DND-41 (cell line): Measurements from ENCODE around the gene MBNL2.

Experiments
- ATAC-seq: fragments of 200-7000 bp; cut with Tn5 transposase; 3 replicates; pipeline ENCODE4 v1.9.1; 2021; ENCODE audit warnings: low read depth; ENCODE audit not compliant: insufficient read depth
- DNase-seq: peaks from one replicate; pipeline ENCODE4 v3.0.0-alpha.2; 2020
- H2AFZ ChIP-seq: 2 replicates; pipeline ENCODE4 v1.6.0; 2012; ENCODE audit warnings: low read depth, low read length
- H3K27ac ChIP-seq: 2 replicates; pipeline ENCODE4 v1.5.1; 2012; ENCODE audit warnings: low read length, inconsistent platforms
- H3K27me3 ChIP-seq: fragments of 200-600 bp; sonication (generic); 2 replicates; pipeline ENCODE4 v1.6.0; 2012; ENCODE audit warnings: low read length, mild to moderate bottlenecking, inconsistent platforms; ENCODE audit not compliant: insufficient read depth, poor library complexity
- H3K36me3 ChIP-seq: 2 replicates; pipeline ENCODE4 v1.5.1; 2012; ENCODE audit warnings: low read length, inconsistent platforms; ENCODE audit not compliant: insufficient read depth
- H3K4me1 ChIP-seq: 2 replicates; pipeline ENCODE4 v1.5.1; 2012; ENCODE audit warnings: mild to moderate bottlenecking, low read length; ENCODE audit not compliant: insufficient read depth
- H3K4me2 ChIP-seq: 2 replicates; pipeline ENCODE4 v1.6.0; 2012; ENCODE audit warnings: mild to moderate bottlenecking, moderate library complexity, low read length, inconsistent platforms; ENCODE audit not compliant: insufficient read depth
- H3K4me3 ChIP-seq, 2 experiments: fragments of 200-600 bp in 1 of 2; shearing (Covaris generic) in 1 of 2; 2 replicates each; pipeline ENCODE4 v1.5.1; 2012 to 2016; ENCODE audit warnings: inconsistent platforms in 2 of 2, low read length in 2 of 2, mild to moderate bottlenecking in 2 of 2, low read depth in 1 of 2, moderate library complexity in 1 of 2
- H3K79me2 ChIP-seq: 2 replicates; pipeline ENCODE4 v1.6.0; 2012; ENCODE audit warnings: low read length, inconsistent platforms; ENCODE audit not compliant: insufficient read depth
- H3K9ac ChIP-seq: 2 replicates; pipeline ENCODE4 v1.6.0; 2012; ENCODE audit warnings: low read depth, mild to moderate bottlenecking, inconsistent platforms, low read length, moderate library complexity
- H3K9me3 ChIP-seq: 2 replicates; pipeline ENCODE4 v1.5.1; 2012; ENCODE audit warnings: low read length, moderate library complexity, mild to moderate bottlenecking, inconsistent platforms; ENCODE audit not compliant: insufficient read depth, severe bottlenecking
- H4K20me1 ChIP-seq: 2 replicates; pipeline ENCODE4 v1.6.0; 2012; ENCODE audit warnings: low read length; ENCODE audit not compliant: insufficient read depth
- EZH2 ChIP-seq: IDR thresholded peaks from 3 replicates; pipeline ENCODE4 v1.6.1; 2012; ENCODE audit warnings: borderline replicate concordance, low read depth, mild to moderate bottlenecking, moderate library complexity, low read length, inconsistent platforms; ENCODE audit not compliant: severe bottlenecking
- TF ChIP-seq, protein P1 (sequence below): IDR thresholded peaks from 2 replicates; pipeline ENCODE4 v1.5.1; 2012; ENCODE audit warnings: borderline replicate concordance, low read length, moderate library complexity, mild to moderate bottlenecking; ENCODE audit not compliant: poor library complexity, severe bottlenecking; ENCODE audit errors: extremely low read depth

The MBNL2 gene

DNA sequence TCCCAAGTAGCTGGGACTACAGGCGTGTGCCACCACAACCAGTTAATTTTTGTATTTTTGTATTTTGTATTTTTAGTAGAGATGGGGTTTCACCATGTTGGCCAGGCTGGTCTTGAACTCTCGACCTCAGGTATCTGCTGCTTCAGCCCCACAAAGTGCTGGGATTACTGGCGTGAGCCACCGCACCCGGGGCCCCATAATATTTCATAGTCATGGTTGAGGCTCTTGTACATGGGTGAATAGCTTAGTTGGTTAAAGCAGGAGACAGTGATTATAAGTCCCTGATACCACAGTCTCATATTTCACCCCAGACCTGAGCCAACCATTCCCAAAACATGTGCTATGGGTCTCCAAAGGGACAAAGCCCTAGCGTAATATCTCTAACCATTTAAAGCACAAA, 26.1 kb downstream of the MBNL2 start:
- H3K79me2 ChIP-seq, result no peaks in the 10 kb centered on the region
- no peaks in the 10 kb centered on the region for H3K4me1 ChIP-seq

DNA sequence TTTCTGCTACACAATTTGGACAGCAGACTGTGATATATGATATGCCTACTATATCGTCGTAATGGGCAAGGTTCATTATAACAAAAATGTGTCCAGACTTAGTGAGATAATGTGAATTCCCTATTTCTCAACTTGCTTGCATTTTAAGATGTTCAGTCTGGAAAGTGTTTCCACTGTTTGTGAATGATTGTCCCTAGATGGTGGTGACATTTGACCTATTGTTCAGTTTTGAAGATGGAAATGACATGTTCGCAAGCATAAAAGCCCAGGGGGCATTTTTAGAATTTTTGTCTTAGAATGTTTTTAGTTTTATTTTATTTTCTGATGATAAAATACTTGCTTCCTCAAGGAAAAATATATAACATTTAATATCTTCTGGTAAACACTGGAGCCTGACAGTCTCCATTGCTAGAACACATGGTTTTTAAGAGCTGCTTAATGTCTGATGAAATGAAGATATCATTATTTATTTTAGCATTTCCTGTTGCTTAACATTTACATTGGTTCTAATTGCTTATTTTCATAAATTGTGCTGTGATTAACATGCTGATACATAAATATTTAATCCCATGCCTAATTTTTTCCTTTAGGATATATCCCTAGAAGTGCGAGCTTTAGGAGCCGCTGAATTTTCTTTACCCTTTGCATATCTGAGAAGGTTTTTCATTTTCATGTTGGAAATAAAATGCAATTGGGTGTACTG, 27.1 kb downstream of the MBNL2 start:
- no peaks in the 10 kb centered on the region for H4K20me1 ChIP-seq
- H3K9ac ChIP-seq, result no peak overlapping the region
- H3K9me3 ChIP-seq, result no peaks in the 10 kb centered on the region
- H3K27ac ChIP-seq, result no peak overlapping the region
- ATAC-seq (no peak), DNase-seq (no peak)
- no peaks in the 10 kb centered on the region for H3K79me2 ChIP-seq
- H3K4me1 ChIP-seq, result no peaks in the 10 kb centered on the region
- H2AFZ ChIP-seq, result no peak overlapping the region
- no peak overlapping the region for H3K4me2 ChIP-seq
- TF ChIP-seq, protein P1, sequence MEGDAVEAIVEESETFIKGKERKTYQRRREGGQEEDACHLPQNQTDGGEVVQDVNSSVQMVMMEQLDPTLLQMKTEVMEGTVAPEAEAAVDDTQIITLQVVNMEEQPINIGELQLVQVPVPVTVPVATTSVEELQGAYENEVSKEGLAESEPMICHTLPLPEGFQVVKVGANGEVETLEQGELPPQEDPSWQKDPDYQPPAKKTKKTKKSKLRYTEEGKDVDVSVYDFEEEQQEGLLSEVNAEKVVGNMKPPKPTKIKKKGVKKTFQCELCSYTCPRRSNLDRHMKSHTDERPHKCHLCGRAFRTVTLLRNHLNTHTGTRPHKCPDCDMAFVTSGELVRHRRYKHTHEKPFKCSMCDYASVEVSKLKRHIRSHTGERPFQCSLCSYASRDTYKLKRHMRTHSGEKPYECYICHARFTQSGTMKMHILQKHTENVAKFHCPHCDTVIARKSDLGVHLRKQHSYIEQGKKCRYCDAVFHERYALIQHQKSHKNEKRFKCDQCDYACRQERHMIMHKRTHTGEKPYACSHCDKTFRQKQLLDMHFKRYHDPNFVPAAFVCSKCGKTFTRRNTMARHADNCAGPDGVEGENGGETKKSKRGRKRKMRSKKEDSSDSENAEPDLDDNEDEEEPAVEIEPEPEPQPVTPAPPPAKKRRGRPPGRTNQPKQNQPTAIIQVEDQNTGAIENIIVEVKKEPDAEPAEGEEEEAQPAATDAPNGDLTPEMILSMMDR, result no peak
- no peak for TF ChIP-seq EZH2
- H3K36me3 ChIP-seq, result no peaks in the 10 kb centered on the region
- no peaks in the 10 kb centered on the region for H3K27me3 ChIP-seq
- H3K4me3 ChIP-seq, result no peak overlapping the region

More for the DNA sequence above, 26.1 kb downstream of the MBNL2 start:
- ATAC-seq (no peak), DNase-seq (no peak)
- H3K4me3 ChIP-seq, result no peak overlapping the region
- no peaks in the 10 kb centered on the region for H3K36me3 ChIP-seq
- H3K27ac ChIP-seq, result no peak overlapping the region
- H3K9me3 ChIP-seq, result no peaks in the 10 kb centered on the region
- no peak overlapping the region for H3K4me2 ChIP-seq
- no peak overlapping the region for H3K9ac ChIP-seq
- no peaks in the 10 kb centered on the region for H4K20me1 ChIP-seq
- no peak overlapping the region for H2AFZ ChIP-seq
- no peak for TF ChIP-seq EZH2
- TF ChIP-seq, protein P1, result no peak
- no peaks in the 10 kb centered on the region for H3K27me3 ChIP-seq

DNA sequence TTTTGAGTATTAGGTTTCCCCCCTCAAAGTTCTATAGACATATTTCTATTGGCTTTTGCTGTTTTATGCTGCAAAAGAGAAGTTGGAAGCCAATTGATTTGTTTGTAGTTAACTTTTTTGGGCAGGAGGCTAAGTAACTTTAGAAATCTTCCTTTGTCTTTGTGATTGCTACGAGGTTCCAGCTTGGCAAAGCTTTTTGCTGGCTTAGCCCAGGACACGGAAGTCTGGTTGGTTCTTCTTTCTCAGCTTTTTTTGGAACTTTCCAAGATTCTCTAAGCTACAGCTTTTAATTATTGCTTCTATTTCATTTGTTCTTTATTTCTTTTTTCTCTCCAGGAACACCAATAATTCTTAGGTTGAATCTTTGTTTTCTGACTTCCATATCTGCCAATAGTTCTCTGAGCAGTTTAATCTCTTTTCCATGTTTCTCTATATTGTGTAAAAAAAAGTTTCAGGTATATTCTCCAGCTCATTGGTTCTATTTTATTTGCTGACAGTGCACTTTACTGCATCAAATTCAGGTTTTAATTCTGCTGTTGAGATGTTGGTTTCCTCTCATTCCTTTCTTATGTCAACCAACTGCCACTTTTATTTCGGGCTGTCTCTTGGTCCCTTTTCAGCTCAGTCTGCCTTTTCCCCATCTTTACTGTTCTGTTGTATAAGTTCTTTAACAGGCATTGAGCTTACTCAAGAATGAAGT, 27.8 kb downstream of the MBNL2 start:
- no peak for ATAC-seq
- Histone ChIP-seq H3K4me1 (no peaks in the 10 kb centered on the region), H3K9ac (no peak overlapping the region), H3K4me2 (no peak overlapping the region), H4K20me1 (no peaks in the 10 kb centered on the region), H3K27ac (no peak overlapping the region), H3K9me3 (no peaks in the 10 kb centered on the region), H2AFZ (no peak overlapping the region), H3K27me3 (no peaks in the 10 kb centered on the region), H3K79me2 (no peaks in the 10 kb centered on the region), H3K36me3 (no peaks in the 10 kb centered on the region), H3K4me3 (no peak overlapping the region)
- TF ChIP-seq, protein P1, result no peak
- TF ChIP-seq EZH2, result no peak
- no peak for DNase-seq
